Ramos (cell line): Measurements from ENCODE around the gene RHBDL2.
"Not testable (repeated sequence)": the region's sequence is repeated elsewhere in the genome, so short reads cannot be mapped to it uniquely, and the experiment has no call there.

Experiments
- in situ Hi-C: fragments of 300-500 bp; cut with MboI; formaldehyde crosslinking; loops from one replicate; pipeline ENCODE4 v1.14.3; 2022; ENCODE audit warnings: low sequenced_read_pairs; ENCODE audit not compliant: unreplicated experiment

Gene RHBDL2

GRCh38 chr1:38836316-38836715 lies 105.3 kb downstream of the RHBDL2 start:
- in situ Hi-C loops: not testable (repeated sequence)
